HepG2 (cell line): Measurements from ENCODE around the gene TMBIM1. TPM values are rescaled to one million over a fixed set of nuclear protein-coding genes. Genes with fewer than 3 reads are reported as not detected.

Experiments
- BCL3 ChIP-seq: sonication (generic); formaldehyde crosslinking; IDR thresholded peaks from 2 replicates; pipeline ENCODE4 v1.5.1; 2020; ENCODE audit warnings: mild to moderate bottlenecking, missing genetic modification reagents, moderate library complexity
- DRAP1 ChIP-seq: IDR thresholded peaks from 2 replicates; pipeline ENCODE4 v1.6.1; 2016; ENCODE audit warnings: missing genetic modification reagents, missing compliant biosample characterization
- EHMT2 ChIP-seq: fragments of 200-600 bp; sonication (generic); IDR thresholded peaks from 2 replicates; pipeline ENCODE4 v1.7.0; 2017; ENCODE audit warnings: antibody characterized with exemption, low read depth, low read length, borderline replicate concordance
- MAFF ChIP-seq: IDR thresholded peaks from 2 replicates; pipeline ENCODE4 v1.6.1; 2011; ENCODE audit warnings: low read depth, low read length, improper control_type of control experiment
- NFE2L1 ChIP-seq: sonication (generic); formaldehyde crosslinking; IDR thresholded peaks from 2 replicates; pipeline ENCODE4 v1.4.0; 2020; ENCODE audit warnings: missing genetic modification reagents, mild to moderate bottlenecking, borderline replicate concordance
- RNF219 ChIP-seq: sonication (generic); formaldehyde crosslinking; IDR thresholded peaks from 2 replicates; pipeline ENCODE4 v1.5.0; 2020; ENCODE audit warnings: mild to moderate bottlenecking, missing genetic modification reagents
- TERF1 ChIP-seq: sonication (generic); formaldehyde crosslinking; IDR thresholded peaks from 2 replicates; pipeline ENCODE4 v1.8.0; 2022; ENCODE audit warnings: mild to moderate bottlenecking, missing genetic modification reagents, moderate library complexity
- TMF1 ChIP-seq: sonication (generic); formaldehyde crosslinking; IDR thresholded peaks from 2 replicates; pipeline ENCODE4 v1.8.1; 2022; ENCODE audit warnings: low read depth, missing genetic modification reagents
- TRIM24 ChIP-seq: sonication (generic); formaldehyde crosslinking; IDR thresholded peaks from 2 replicates; pipeline ENCODE4 v1.8.0; 2022; ENCODE audit warnings: mild to moderate bottlenecking, missing genetic modification reagents
- ZNF224 ChIP-seq: sonication (generic); formaldehyde crosslinking; IDR thresholded peaks from 2 replicates; pipeline ENCODE4 v1.5.0; 2020; ENCODE audit warnings: mild to moderate bottlenecking, missing genetic modification reagents
- ZNF430 ChIP-seq: sonication (generic); formaldehyde crosslinking; IDR thresholded peaks from 2 replicates; pipeline ENCODE4 v1.9.0; 2021; ENCODE audit warnings: mild to moderate bottlenecking, missing genetic modification reagents
- ZNF530 ChIP-seq: sonication (generic); formaldehyde crosslinking; IDR thresholded peaks from 2 replicates; pipeline ENCODE4 v1.5.0; 2020; ENCODE audit warnings: low read depth, mild to moderate bottlenecking, missing genetic modification reagents
- ZNF572 ChIP-seq: sonication (generic); formaldehyde crosslinking; IDR thresholded peaks from 2 replicates; pipeline ENCODE4 v1.5.1; 2020; ENCODE audit warnings: mild to moderate bottlenecking, missing genetic modification reagents
- ZNF660 ChIP-seq: sonication (generic); formaldehyde crosslinking; IDR thresholded peaks from 2 replicates; pipeline ENCODE4 v1.5.1; 2020; ENCODE audit warnings: mild to moderate bottlenecking, low read depth, missing genetic modification reagents, borderline replicate concordance
- ZNF710 ChIP-seq: sonication (generic); formaldehyde crosslinking; IDR thresholded peaks from 2 replicates; pipeline ENCODE4 v1.5.0; 2020; ENCODE audit warnings: mild to moderate bottlenecking, missing genetic modification reagents, borderline replicate concordance
- ZNF713 ChIP-seq: sonication (generic); formaldehyde crosslinking; IDR thresholded peaks from 2 replicates; pipeline ENCODE4 v1.4.0; 2020; ENCODE audit warnings: mild to moderate bottlenecking, missing genetic modification reagents
- ZNF768 ChIP-seq: sonication (generic); formaldehyde crosslinking; IDR thresholded peaks from 2 replicates; pipeline ENCODE4 v1.4.0; 2020; ENCODE audit warnings: missing genetic modification reagents
- ZNF790 ChIP-seq: sonication (generic); formaldehyde crosslinking; IDR thresholded peaks from 2 replicates; pipeline ENCODE4 v1.8.0; 2022; ENCODE audit warnings: missing genetic modification reagents, mild to moderate bottlenecking, borderline replicate concordance
- ZSCAN5A ChIP-seq: sonication (generic); formaldehyde crosslinking; IDR thresholded peaks from 2 replicates; pipeline ENCODE4 v1.8.0; 2022; ENCODE audit warnings: mild to moderate bottlenecking, missing genetic modification reagents, borderline replicate concordance
- polyA plus RNA-seq, 8 experiments: library from polyadenylated mRNA; depleted of rRNA in 3 of 8; stranded (reverse) in 7 of 8; unstranded in 1 of 8; fragments of >200 nt; fragmentation: Illumina TruSeq in 4 of 8; extraction: Trizol in 4 of 8; gene quantifications; 2 replicates each; pipeline versions ENCODE4 v1.2.1 to v1.2.3, GENCODE V29; 2011 to 2016; ENCODE audit warnings: low read depth in 4 of 8, missing spikeins in 1 of 8, mixed read lengths in 1 of 8; ENCODE audit not compliant: insufficient read depth in 1 of 8
- total RNA-seq, 5 experiments: library from RNA; depleted of rRNA; stranded (reverse); fragments of >200 nt; fragmentation: Illumina TruSeq; extraction: Trizol; gene quantifications; 2 replicates each; pipeline ENCODE4 v1.2.3, GENCODE V29; 2016; ENCODE audit warnings: low read depth in 1 of 5

TMBIM1 gene
- total and polyA plus RNA-seq, 2 of the 13 experiments (the other 11 are each of a cell fraction or from before 2014, with no cell fraction given) = 127 to 139 TPM

GRCh38 chr2:218322768-218323525 is 30.6 kb upstream of the TMBIM1 start (continued):
- TF ChIP-seq BCL3 (peak; percentile 59; the same call in 1 of the 2 replicates), EHMT2 (no peak), TMF1 (no peak), ZNF710 (no peak; the same call in 1 of the 2 replicates), ZNF660 (no peak), ZNF713 (CRISPR knock-in tag) (peak; percentile 61; the same call in 1 of the 2 replicates), RNF219 (CRISPR knock-in tag) (no peak), NFE2L1 (CRISPR knock-in tag) (no peak), ZNF530 (CRISPR knock-in tag) (no peak), ZNF430 (CRISPR knock-in tag) (peak; percentile 83; the same call in 1 of the 2 replicates), DRAP1 (CRISPR knock-in tag) (peak; percentile 31; the same call in 1 of the 2 replicates), ZNF224 (peak; percentile 70; the same call in 1 of the 2 replicates), ZNF572 (CRISPR knock-in tag) (peak; percentile 82; the same call in 1 of the 2 replicates), ZSCAN5A (CRISPR knock-in tag) (no peak), ZNF790 (CRISPR knock-in tag) (peak; percentile 73; the same call in 1 of the 2 replicates), TRIM24 (CRISPR knock-in tag) (no peak), MAFF (no peak), ZNF768 (CRISPR knock-in tag) (peak; percentile 14; the same call in 1 of the 2 replicates), TERF1 (no peak)
